ENCODE results near the gene UNC79.

UNC79 gene

DNA sequence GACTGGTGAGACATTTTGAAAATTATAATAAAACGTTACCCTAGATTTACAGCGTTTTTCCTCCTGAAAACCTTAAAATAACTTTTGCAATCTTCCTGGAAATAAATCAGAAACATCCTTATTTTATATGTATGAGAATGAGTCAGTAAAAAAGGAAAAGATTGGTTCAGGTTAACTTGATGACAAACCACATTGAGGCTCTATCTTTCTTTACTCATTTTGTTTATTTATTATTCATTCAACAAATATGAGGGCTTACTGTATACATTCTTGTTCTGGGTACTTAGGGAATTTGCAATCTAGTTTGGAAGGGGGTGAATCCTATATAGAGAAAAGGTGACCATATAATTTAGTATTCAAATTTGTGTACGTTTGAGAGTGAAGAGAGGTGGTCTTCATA, 156.6 kb downstream of the UNC79 start:
- Histone ChIP-seq H3K9me3 (ENCODE audit: control insufficient read depth, low read length) (no peaks in the 10 kb centered on the region), H3K4me3 (ENCODE audit: insufficient read depth, low read depth, low read length) (no peak overlapping the region), H3K36me3 (ENCODE audit: control insufficient read depth, insufficient read depth, low read length) (no peaks in the 10 kb centered on the region), H3K27ac (ENCODE audit: insufficient read depth, low read depth, low read length, poor library complexity, severe bottlenecking) (no peak overlapping the region), H3K4me1 (ENCODE audit: control insufficient read depth, insufficient read depth, low read length) (no peaks in the 10 kb centered on the region), H3K27me3 (ENCODE audit: control insufficient read depth, insufficient read depth, low read length, poor library complexity, severe bottlenecking) (no peaks in the 10 kb centered on the region)
- WGBS, 2 experiments: 97 to 100% methylated on average over 1 of the region's 3 CpGs

GRCh38 chr14:93591506-93591905, 160.8 kb downstream of the UNC79 start:
- WGBS, 2 experiments: 93 to 95% methylated on average over 10 of the region's 10 CpGs
- Histone ChIP-seq H3K4me1 (ENCODE audit: control insufficient read depth, insufficient read depth, low read length) (no peaks in the 10 kb centered on the region), H3K27me3 (ENCODE audit: control insufficient read depth, insufficient read depth, low read length, poor library complexity, severe bottlenecking) (no peaks in the 10 kb centered on the region), H3K36me3 (ENCODE audit: control insufficient read depth, insufficient read depth, low read length) (no peaks in the 10 kb centered on the region), H3K9me3 (ENCODE audit: control insufficient read depth, low read length) (no peaks in the 10 kb centered on the region), H3K27ac (ENCODE audit: insufficient read depth, low read depth, low read length, poor library complexity, severe bottlenecking) (no peak overlapping the region), H3K4me3 (ENCODE audit: insufficient read depth, low read depth, low read length) (no peak overlapping the region)

- 64 to 77% methylated on average over 3 of the region's 3 CpGs for WGBS, 2 experiments
These were observed 162.0 kb downstream of the UNC79 start for GRCh38 chr14:93592786-93593185.

DNA sequence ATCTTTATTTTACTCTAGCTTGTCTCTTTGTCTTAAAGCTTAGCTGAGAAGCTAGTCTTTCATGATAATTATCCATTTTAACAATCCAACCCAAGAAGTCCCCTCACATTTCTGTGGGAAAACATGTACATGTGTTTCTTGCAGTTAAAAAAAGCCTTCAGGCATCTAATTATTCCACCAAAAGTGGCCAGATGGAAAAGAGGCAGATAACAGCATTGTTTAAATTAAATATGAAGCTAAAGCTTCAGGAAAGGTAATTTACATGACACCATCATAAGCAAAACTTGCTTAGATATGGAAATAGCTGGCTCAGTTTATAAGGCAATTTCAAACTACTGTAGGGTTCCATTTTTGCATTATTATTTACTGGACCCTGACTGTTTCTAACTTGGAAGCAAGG, 175.4 kb downstream of the UNC79 start:
- Histone ChIP-seq H3K4me3 (ENCODE audit: insufficient read depth, low read depth, low read length) (no peak overlapping the region), H3K9me3 (ENCODE audit: control insufficient read depth, low read length) (no peaks in the 10 kb centered on the region), H3K4me1 (ENCODE audit: control insufficient read depth, insufficient read depth, low read length) (no peaks in the 10 kb centered on the region), H3K36me3 (ENCODE audit: control insufficient read depth, insufficient read depth, low read length) (no peaks in the 10 kb centered on the region), H3K27ac (ENCODE audit: insufficient read depth, low read depth, low read length, poor library complexity, severe bottlenecking) (no peak overlapping the region), H3K27me3 (ENCODE audit: control insufficient read depth, insufficient read depth, low read length, poor library complexity, severe bottlenecking) (no peaks in the 10 kb centered on the region)

More at GRCh38 chr14:93592786-93593185, 162.0 kb downstream of the UNC79 start:
- no peaks in the 10 kb centered on the region for H3K27me3 ChIP-seq (ENCODE audit: control insufficient read depth, insufficient read depth, low read length, poor library complexity, severe bottlenecking)
- no peaks in the 10 kb centered on the region for H3K9me3 ChIP-seq (ENCODE audit: control insufficient read depth, low read length)
- H3K27ac ChIP-seq (ENCODE audit: insufficient read depth, low read depth, low read length, poor library complexity, severe bottlenecking): no peak overlapping the region
- no peaks in the 10 kb centered on the region for H3K36me3 ChIP-seq (ENCODE audit: control insufficient read depth, insufficient read depth, low read length)
- no peaks in the 10 kb centered on the region for H3K4me1 ChIP-seq (ENCODE audit: control insufficient read depth, insufficient read depth, low read length)
- no peak overlapping the region for H3K4me3 ChIP-seq (ENCODE audit: insufficient read depth, low read depth, low read length)

DNA sequence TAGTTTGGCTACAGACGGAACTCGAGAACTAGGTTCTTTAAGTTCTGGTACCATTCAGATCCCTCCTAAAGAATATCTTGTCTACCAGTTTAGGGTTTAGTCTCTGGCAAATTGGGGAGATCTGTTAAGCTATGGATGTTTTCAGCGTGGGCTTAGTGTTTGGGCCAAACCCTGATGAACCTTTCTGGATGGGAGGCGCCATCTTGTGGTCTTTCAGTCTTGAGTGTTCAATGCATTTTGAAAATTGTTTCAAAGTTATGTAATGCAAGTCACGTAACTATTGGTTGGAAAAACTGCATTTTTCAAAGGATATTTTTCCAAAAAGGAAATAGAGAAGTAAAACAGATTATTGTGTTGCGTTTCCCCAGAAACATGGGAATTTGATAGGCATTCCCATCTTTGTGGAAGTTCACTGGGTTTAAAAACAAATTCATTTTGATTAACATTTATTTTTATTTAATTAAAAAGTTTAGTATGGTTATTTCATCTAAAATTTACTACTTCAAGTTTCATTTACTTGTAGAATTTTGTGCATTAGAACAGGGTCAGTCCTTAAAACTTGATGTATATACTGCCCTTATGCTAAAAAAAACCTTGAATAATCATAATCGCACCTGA, 188.5 kb downstream of the UNC79 start:
- H3K4me3 ChIP-seq (ENCODE audit: insufficient read depth, low read depth, low read length): no peak overlapping the region
- no peaks in the 10 kb centered on the region for H3K4me1 ChIP-seq (ENCODE audit: control insufficient read depth, insufficient read depth, low read length)
- H3K36me3 ChIP-seq (ENCODE audit: control insufficient read depth, insufficient read depth, low read length): no peaks in the 10 kb centered on the region
- H3K27me3 ChIP-seq (ENCODE audit: control insufficient read depth, insufficient read depth, low read length, poor library complexity, severe bottlenecking): no peaks in the 10 kb centered on the region
- no peaks in the 10 kb centered on the region for H3K9me3 ChIP-seq (ENCODE audit: control insufficient read depth, low read length)
- no peak overlapping the region for H3K27ac ChIP-seq (ENCODE audit: insufficient read depth, low read depth, low read length, poor library complexity, severe bottlenecking)
- WGBS, 2 experiments: 63 to 64% methylated on average over 7 of the region's 7 CpGs

- H3K36me3 ChIP-seq (ENCODE audit: control insufficient read depth, insufficient read depth, low read length): no peaks in the 10 kb centered on the region
- no peaks in the 10 kb centered on the region for H3K27me3 ChIP-seq (ENCODE audit: control insufficient read depth, insufficient read depth, low read length, poor library complexity, severe bottlenecking)
- 85 to 87% methylated on average over 4 of the region's 4 CpGs for WGBS, 2 experiments
- no peaks in the 10 kb centered on the region for H3K4me1 ChIP-seq (ENCODE audit: control insufficient read depth, insufficient read depth, low read length)
- no peaks in the 10 kb centered on the region for H3K9me3 ChIP-seq (ENCODE audit: control insufficient read depth, low read length)
- no peak overlapping the region for H3K4me3 ChIP-seq (ENCODE audit: insufficient read depth, low read depth, low read length)
- H3K27ac ChIP-seq (ENCODE audit: insufficient read depth, low read depth, low read length, poor library complexity, severe bottlenecking): no peak overlapping the region
These were observed 197.3 kb downstream of the UNC79 start for GRCh38 chr14:93628048-93628447.

- H3K4me1 ChIP-seq (ENCODE audit: control insufficient read depth, insufficient read depth, low read length): no peaks in the 10 kb centered on the region
- H3K27me3 ChIP-seq (ENCODE audit: control insufficient read depth, insufficient read depth, low read length, poor library complexity, severe bottlenecking): no peaks in the 10 kb centered on the region
- H3K4me3 ChIP-seq (ENCODE audit: insufficient read depth, low read depth, low read length): no peak overlapping the region
- no peak overlapping the region for H3K27ac ChIP-seq (ENCODE audit: insufficient read depth, low read depth, low read length, poor library complexity, severe bottlenecking)
- no peaks in the 10 kb centered on the region for H3K36me3 ChIP-seq (ENCODE audit: control insufficient read depth, insufficient read depth, low read length)
- H3K9me3 ChIP-seq (ENCODE audit: control insufficient read depth, low read length): no peaks in the 10 kb centered on the region
These were observed 198.9 kb downstream of the UNC79 start for GRCh38 chr14:93629643-93630042.

- H3K4me3 ChIP-seq (ENCODE audit: insufficient read depth, low read depth, low read length): no peak overlapping the region
- no peaks in the 10 kb centered on the region for H3K4me1 ChIP-seq (ENCODE audit: control insufficient read depth, insufficient read depth, low read length)
- H3K27me3 ChIP-seq (ENCODE audit: control insufficient read depth, insufficient read depth, low read length, poor library complexity, severe bottlenecking): no peaks in the 10 kb centered on the region
- WGBS, 2 experiments: 89 to 91% methylated on average over 4 to 5 of the region's 5 CpGs
- H3K36me3 ChIP-seq (ENCODE audit: control insufficient read depth, insufficient read depth, low read length): no peaks in the 10 kb centered on the region
- no peaks in the 10 kb centered on the region for H3K9me3 ChIP-seq (ENCODE audit: control insufficient read depth, low read length)
- no peak overlapping the region for H3K27ac ChIP-seq (ENCODE audit: insufficient read depth, low read depth, low read length, poor library complexity, severe bottlenecking)
These were observed 208.1 kb downstream of the UNC79 start for GRCh38 chr14:93638790-93639189.

DNA sequence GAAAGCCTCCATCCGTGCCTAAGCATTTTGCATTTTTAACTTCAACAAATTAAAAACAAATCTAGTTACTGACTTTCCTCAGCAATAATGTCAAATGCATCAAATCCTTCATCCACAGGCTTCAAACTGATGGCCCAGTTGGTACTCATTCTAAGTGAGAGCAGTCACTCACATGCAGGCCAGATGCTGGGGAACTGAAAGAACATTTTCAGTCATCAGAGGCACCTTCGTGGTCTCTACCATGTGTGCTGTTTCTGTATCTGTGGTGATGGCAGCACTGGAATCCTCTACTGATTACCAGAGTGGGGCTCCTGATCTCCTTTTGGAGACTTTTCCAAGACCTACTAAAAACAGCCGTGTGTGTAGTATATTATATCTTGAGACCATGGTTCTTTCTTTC, 212.4 kb downstream of the UNC79 start:
- H3K4me3 ChIP-seq (ENCODE audit: insufficient read depth, low read depth, low read length): no peak overlapping the region
- H3K27ac ChIP-seq (ENCODE audit: insufficient read depth, low read depth, low read length, poor library complexity, severe bottlenecking): no peak overlapping the region
- no peaks in the 10 kb centered on the region for H3K4me1 ChIP-seq (ENCODE audit: control insufficient read depth, insufficient read depth, low read length)
- no peaks in the 10 kb centered on the region for H3K27me3 ChIP-seq (ENCODE audit: control insufficient read depth, insufficient read depth, low read length, poor library complexity, severe bottlenecking)
- H3K36me3 ChIP-seq (ENCODE audit: control insufficient read depth, insufficient read depth, low read length): no peaks in the 10 kb centered on the region
- 74 to 81% methylated on average over 3 of the region's 3 CpGs for WGBS, 2 experiments
- H3K9me3 ChIP-seq (ENCODE audit: control insufficient read depth, low read length): no peaks in the 10 kb centered on the region

GRCh38 chr14:93643676-93644075, 212.9 kb downstream of the UNC79 start:
- Histone ChIP-seq H3K27me3 (ENCODE audit: control insufficient read depth, insufficient read depth, low read length, poor library complexity, severe bottlenecking) (no peaks in the 10 kb centered on the region), H3K4me1 (ENCODE audit: control insufficient read depth, insufficient read depth, low read length) (no peaks in the 10 kb centered on the region), H3K4me3 (ENCODE audit: insufficient read depth, low read depth, low read length) (no peak overlapping the region), H3K9me3 (ENCODE audit: control insufficient read depth, low read length) (no peaks in the 10 kb centered on the region), H3K27ac (ENCODE audit: insufficient read depth, low read depth, low read length, poor library complexity, severe bottlenecking) (no peak overlapping the region), H3K36me3 (ENCODE audit: control insufficient read depth, insufficient read depth, low read length) (no peaks in the 10 kb centered on the region)
- WGBS, 2 experiments: 91 to 93% methylated on average over 4 to 5 of the region's 5 CpGs

- H3K27me3 ChIP-seq (ENCODE audit: control insufficient read depth, insufficient read depth, low read length, poor library complexity, severe bottlenecking): no peaks in the 10 kb centered on the region
- 91 to 93% methylated on average over 3 of the region's 3 CpGs for WGBS, 2 experiments
These were observed 214.5 kb downstream of the UNC79 start for GRCh38 chr14:93645200-93645599.

More at GRCh38 chr14:93645200-93645599, 214.5 kb downstream of the UNC79 start:
- H3K4me3 ChIP-seq (ENCODE audit: insufficient read depth, low read depth, low read length): no peak overlapping the region
- no peaks in the 10 kb centered on the region for H3K4me1 ChIP-seq (ENCODE audit: control insufficient read depth, insufficient read depth, low read length)
- no peak overlapping the region for H3K27ac ChIP-seq (ENCODE audit: insufficient read depth, low read depth, low read length, poor library complexity, severe bottlenecking)
- H3K36me3 ChIP-seq (ENCODE audit: control insufficient read depth, insufficient read depth, low read length): no peaks in the 10 kb centered on the region
- H3K9me3 ChIP-seq (ENCODE audit: control insufficient read depth, low read length): no peaks in the 10 kb centered on the region

Data from ectodermal cell (in vitro differentiated cells).